ENCODE results near the gene CHST15.

Gene CHST15

GRCh38 chr10:124022066-124022465 is 71.3 kb downstream of the CHST15 start:
- no peak for TF ChIP-seq CTCF (IDR thresholded peaks at IDR 0.05; ENCODE audit: low read depth, low read length)
- in situ Hi-C loops (cut with HindIII; ENCODE audit: low sequenced_read_pairs), result no loop called here
- no peak overlapping the region for H3K4me3 ChIP-seq (ENCODE audit: low read depth, low read length)
- peak; percentile 32 for DNase-seq (ENCODE audit: low read depth, low spot score)

- no peak for DNase-seq (ENCODE audit: low read depth, low spot score)
- in situ Hi-C loops (cut with HindIII; ENCODE audit: low sequenced_read_pairs), result no loop called here
- no peak overlapping the region for H3K4me3 ChIP-seq (ENCODE audit: low read depth, low read length)
- TF ChIP-seq CTCF (IDR thresholded peaks at IDR 0.05; ENCODE audit: low read depth, low read length), result no peak
Measured at GRCh38 chr10:124020981-124021815, 72.2 kb downstream of the CHST15 start.

GRCh38 chr10:124019886-124020797 is 73.3 kb downstream of the CHST15 start:
- in situ Hi-C loops (cut with HindIII; ENCODE audit: low sequenced_read_pairs), result no loop called here
- no peak for DNase-seq (ENCODE audit: low read depth, low spot score)
- H3K4me3 ChIP-seq (ENCODE audit: low read depth, low read length), result no peak overlapping the region
- TF ChIP-seq CTCF (IDR thresholded peaks at IDR 0.05; ENCODE audit: low read depth, low read length), result no peak

- DNase-seq (ENCODE audit: low read depth, low spot score), result no peak
- no peak overlapping the region for H3K4me3 ChIP-seq (ENCODE audit: low read depth, low read length)
- in situ Hi-C loops (cut with HindIII; ENCODE audit: low sequenced_read_pairs), result no loop called here
- TF ChIP-seq CTCF (IDR thresholded peaks at IDR 0.05; ENCODE audit: low read depth, low read length), result no peak
Measured at GRCh38 chr10:124018886-124019525, 74.4 kb downstream of the CHST15 start.

- no peak for DNase-seq (ENCODE audit: low read depth, low spot score)
- in situ Hi-C loops (cut with HindIII; ENCODE audit: low sequenced_read_pairs), result no loop called here
- H3K4me3 ChIP-seq (ENCODE audit: low read depth, low read length), result no peak overlapping the region
- TF ChIP-seq CTCF (IDR thresholded peaks at IDR 0.05; ENCODE audit: low read depth, low read length), result no peak
Measured at GRCh38 chr10:124017729-124018128, 75.7 kb downstream of the CHST15 start.

- in situ Hi-C loops (cut with HindIII; ENCODE audit: low sequenced_read_pairs), result no loop called here
Measured at GRCh38 chr10:124016804-124017375, 76.5 kb downstream of the CHST15 start.

More at GRCh38 chr10:124016804-124017375, 76.5 kb downstream of the CHST15 start:
- TF ChIP-seq CTCF (IDR thresholded peaks at IDR 0.05; ENCODE audit: low read depth, low read length), result no peak
- DNase-seq (ENCODE audit: low read depth, low spot score), result no peak
- H3K4me3 ChIP-seq (ENCODE audit: low read depth, low read length), result no peak overlapping the region

All from astrocyte of the spinal cord (primary cell).